Measurements from ENCODE around the gene NLE1.

GRCh38 chr17:35174835-35175334 is 32.8 kb upstream of the NLE1 start:
- no peak for TF ChIP-seq CTCF (IDR thresholded peaks at IDR 0.05)
- TF ChIP-seq EP300 (IDR thresholded peaks at IDR 0.05) = no peak

Data from esophagus muscularis mucosa (tissue), 3 donors.